IPS-11a (cell line): ENCODE results near the gene ENO4.

Source experiments
- H3K4me3 ChIP-seq: one replicate; pipeline ENCODE4 v1.5.1; 2013; ENCODE audit warnings: low read depth, low read length, control low read depth

Gene ENO4

GRCh38 chr10:116829711-116830110, 19.6 kb upstream of the ENO4 start:
- no peak overlapping the region for H3K4me3 ChIP-seq

DNA sequence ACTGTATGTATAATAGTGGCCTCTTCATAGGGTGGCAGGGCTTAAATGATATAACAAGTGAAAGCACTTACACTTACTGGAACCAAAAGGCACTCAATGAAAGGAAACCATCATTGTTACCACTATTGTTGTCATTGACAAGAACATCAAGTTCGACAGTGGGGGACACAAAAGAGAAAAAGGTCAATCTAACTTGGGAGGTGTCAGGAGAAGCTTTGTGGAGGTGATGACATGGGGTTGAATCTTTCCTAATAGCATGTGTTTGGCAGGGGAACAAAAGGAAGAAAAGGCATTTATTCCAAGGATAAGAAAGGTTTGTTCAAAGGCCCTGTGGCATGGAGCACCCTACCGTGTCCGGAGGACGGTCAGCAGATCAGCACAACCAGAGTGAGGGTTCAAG, 18.2 kb upstream of the ENO4 start:
- no peak overlapping the region for H3K4me3 ChIP-seq

DNA sequence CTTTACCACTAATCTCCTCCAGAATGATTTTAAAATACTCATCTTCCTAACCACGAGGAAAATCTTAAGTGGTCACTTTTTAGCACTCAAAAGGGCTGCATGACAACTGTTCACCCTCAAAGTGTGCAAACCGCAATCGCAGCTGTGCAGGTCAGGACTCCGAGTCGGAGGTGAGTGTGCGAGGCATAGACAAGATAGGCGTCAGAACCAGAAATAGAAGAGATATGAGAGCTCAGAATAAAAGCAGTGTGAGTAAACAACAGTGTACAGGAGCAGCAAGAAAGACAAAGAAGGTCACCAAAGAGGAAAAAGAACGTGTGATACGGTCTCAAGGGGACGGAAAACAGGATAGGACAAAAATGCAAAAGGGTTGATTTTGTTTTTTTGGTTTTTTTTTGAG, 17.5 kb upstream of the ENO4 start:
- H3K4me3 ChIP-seq: no peak overlapping the region

DNA sequence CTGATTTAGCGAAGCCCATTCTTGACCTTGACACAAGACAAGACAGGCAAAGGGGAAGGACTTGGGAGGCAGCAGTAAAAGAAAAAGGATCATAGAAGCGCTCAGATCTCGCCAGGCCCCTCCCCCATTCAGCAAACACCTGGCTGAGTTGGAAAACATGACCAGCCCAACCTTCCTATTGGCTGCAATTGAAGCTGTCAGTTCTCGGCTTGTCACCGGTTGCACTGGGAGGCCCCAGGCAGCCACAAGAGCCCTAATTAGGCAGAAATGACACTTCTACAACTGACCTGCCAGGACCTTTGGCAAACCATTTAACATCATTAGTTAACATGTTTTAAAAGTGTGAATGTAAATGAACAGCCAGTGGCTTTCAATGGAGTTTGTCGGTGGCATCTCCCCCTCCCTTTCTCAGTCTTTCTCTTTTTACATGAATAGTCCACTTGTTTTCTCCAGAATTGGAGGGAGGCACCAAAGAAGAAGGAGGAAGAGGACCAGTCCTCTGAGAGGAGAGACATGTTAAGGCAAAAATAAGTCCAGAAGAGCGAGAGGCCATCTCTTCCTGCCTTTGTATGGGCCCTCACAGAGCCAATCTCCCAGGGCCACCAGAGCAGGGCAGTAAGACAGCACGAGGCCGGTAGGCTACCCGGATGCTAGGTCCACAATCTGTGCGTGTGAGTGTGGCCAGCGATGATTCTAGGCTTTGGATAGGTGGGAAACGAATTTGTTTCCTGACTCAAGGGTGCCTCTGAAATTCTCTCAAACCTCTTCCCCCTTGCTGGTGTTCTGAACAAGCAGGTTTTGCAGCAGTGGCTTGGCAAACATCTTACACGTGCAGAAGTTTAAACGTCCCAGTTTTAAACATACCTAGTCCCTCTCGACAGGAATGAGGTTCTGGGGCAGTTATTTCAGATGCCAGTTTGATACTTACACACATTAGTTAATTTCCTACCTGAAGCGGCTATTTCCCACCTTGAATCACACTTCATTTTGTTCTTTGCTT, 15.0 kb upstream of the ENO4 start:
- H3K4me3 ChIP-seq: no peak overlapping the region

GRCh38 chr10:116835658-116836057, 13.6 kb upstream of the ENO4 start:
- no peak overlapping the region for H3K4me3 ChIP-seq

- H3K4me3 ChIP-seq: no peak overlapping the region
Observed at GRCh38 chr10:116836083-116836482, 13.2 kb upstream of the ENO4 start.

GRCh38 chr10:116836902-116837523, 12.3 kb upstream of the ENO4 start:
- H3K4me3 ChIP-seq: no peak overlapping the region

- no peak overlapping the region for H3K4me3 ChIP-seq
Observed at GRCh38 chr10:116838143-116838725, 11.1 kb upstream of the ENO4 start.

DNA sequence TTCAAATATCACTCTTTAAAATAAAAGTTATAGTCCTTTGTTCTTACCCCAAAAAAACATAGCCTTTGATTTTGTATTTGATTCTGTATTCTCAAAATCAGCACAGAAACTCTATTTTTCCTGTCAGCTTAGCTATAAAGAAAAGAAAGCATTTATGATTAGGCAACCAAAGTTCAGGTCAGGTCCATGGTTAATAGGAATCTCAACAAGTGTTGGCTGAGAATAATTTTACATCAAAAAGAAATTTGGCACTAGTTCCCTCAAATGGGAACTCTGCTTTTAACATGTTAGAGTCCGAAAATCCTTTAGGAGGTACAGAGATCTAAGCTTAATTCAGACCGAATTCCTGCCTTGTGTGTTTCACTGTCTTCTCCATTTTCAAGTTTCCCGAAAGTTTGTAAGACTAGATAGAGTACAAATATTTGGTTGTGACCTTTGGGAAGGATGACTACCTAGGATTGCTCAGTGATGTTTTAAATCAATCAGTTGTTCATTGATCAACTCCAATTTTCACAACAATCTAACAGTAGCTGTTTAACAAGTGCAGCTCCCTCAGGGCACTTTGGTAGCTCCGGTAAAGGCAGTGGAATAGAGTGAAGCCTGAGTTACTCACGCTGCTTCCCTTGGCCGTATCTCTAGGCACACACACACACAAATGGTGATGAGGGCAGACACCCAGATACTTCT, 8.8 kb upstream of the ENO4 start:
- H3K4me3 ChIP-seq: no peak overlapping the region

- no peak overlapping the region for H3K4me3 ChIP-seq
Observed at GRCh38 chr10:116845823-116846222, 3.5 kb upstream of the ENO4 start.

- peak overlapping the region; percentile 75 for H3K4me3 ChIP-seq
Observed at GRCh38 chr10:116848032-116848943, 1.0 kb upstream of the ENO4 start.

DNA sequence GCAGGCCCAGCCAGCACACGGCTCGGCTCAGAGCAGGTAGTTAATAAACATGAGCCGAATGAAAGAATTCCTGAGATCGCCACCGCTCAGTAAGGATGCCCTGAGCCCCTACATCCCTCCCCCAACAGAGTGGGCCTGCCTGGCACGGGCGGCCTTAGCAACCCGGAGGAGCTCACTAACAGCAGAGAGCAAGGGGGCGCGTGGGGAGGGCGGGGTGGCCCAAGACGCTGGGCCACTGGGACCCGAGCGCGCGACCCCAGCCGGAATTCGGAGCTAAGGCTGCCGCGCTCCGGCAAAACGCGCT, 403 bp upstream of the ENO4 start:
- H3K4me3 ChIP-seq: peak overlapping the region; percentile 75

DNA sequence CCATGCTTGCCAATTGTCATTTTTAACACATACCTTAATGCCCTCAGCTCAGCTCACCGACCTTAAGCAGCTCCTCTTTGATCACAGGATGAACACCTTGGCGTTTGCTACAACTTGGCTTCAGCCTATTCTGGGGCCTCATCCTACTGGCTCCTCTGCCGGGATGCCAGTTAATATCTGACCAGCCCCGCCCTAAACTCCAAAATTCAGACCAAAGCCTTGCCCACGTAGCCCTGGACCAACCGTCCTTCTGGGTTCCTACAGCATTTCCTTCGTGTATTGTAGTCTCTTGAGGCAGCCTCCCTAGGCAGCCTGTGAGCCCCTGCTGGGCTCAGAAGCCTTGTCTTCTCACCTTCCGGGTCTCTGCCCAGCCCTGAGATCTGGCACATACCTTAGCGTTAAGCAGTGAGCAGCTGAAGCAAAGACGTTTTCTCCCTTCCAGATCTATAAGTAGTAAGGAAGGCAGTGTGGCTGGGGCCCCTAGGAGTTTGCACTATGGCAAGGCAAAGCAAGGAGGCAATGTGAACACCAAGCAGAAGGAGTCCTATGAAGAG, 836 bp downstream of the ENO4 start:
- H3K4me3 ChIP-seq: peak overlapping the region; percentile 75

DNA sequence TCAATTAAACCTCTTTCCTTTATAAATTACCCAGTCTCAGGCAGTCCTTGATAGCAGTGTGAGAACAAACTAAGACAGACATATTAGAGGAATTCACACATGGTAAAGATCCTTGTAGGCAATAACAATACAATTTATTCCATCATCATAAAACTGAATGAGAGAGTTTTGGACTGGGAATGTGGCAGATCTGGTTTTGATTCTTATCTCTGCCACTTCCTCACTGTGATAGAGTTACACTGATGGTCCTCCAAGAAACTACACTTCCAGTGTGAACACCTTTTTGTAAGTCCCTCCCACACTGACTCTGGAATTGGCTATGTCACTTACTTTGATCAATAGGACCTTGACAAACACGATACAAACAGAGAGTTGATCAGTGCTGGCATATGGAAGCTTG, 2.9 kb downstream of the ENO4 start:
- H3K4me3 ChIP-seq: no peak overlapping the region

DNA sequence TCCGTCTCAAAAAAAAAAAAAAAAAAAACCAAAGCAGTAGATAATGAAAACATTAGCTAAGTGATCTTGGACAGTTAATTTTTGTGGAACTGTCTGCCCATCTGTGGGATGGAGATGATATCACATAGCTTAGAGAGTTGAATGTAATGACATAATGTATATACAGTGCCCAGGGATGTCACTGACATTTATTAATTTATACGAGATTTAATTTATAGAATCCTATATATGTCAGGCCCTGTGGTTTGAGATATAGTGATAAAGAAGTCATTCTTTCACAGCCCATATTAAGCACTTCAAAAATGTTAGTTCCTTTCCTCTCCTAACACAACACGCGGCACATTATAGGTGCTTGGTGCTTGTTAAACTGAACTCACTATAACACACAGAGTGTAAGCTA, 4.0 kb downstream of the ENO4 start:
- no peak overlapping the region for H3K4me3 ChIP-seq

DNA sequence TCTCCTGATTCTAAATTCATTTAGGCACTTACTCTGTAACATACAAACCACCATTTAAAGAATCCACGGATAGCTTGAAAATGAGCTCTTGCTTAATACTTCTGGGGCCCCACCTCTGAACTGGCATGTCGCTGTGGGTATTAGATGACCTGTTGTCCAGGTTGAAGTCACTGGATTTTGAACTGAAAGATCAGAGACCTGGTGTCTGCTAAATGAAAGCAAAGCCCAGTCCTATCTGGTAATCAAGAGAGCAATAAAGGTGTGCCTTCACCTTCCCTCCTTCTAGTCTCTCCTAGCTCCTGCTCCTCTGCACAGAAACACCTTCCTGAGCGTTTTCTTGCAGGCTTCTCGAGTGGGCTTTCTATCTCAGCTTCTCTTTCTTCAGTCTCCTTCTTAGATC, 4.4 kb downstream of the ENO4 start:
- H3K4me3 ChIP-seq: no peak overlapping the region

DNA sequence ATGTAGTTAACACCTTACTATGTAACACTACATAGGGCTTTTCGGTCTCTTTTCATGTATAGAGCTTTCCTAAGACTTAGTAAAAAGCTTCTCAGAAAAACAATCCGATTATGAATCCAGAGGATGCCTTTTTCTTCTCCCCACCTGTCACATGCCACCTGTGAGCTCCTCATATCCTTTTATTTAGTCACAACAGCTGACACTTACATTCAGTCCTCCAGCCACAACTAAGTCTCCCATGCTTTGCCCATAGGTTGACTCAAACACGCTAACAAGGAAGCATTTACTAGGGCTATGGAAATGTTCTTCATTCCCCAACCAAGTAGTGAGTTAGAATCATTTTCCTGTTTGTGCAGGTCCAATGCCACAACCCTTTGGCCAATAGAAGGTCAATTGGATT, 7.9 kb downstream of the ENO4 start:
- no peak overlapping the region for H3K4me3 ChIP-seq

DNA sequence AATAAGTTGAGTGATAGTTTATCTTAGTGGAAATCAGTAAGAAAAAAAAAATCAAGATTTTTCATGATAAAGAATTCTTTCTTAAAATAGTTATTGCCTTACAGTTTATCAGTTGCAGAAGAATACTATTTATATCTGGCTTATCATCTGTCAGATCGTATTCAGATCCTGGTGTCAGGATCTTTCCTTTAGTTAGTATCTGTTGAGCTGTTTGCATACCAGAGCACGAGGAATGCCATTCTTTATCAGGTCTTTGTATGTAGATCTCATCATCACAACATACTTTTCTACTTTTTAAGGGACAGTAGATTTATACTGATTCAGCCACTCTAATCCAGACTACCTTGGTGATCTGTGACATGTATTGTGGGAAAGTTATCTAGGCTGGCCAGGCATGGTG, 12.5 kb downstream of the ENO4 start:
- H3K4me3 ChIP-seq: no peak overlapping the region

DNA sequence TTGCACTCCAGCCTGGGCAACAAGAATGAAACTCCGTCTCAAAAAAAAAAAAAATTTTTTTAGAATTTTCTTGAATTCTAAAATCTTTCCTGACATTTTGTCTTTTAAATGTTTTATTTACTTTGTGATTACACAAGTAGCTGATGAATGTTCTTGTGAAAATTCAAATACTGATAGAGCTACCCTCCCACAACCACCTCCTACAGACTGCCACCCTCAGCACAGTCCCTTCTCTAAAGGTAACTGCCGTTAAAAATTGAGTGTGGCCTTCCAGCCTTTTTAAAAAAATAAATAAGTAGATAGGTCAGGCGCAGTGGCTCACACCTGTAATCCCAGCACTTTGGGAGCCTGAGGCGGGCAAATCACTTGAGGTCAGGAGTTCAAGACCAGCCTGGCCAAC, 15.1 kb downstream of the ENO4 start:
- H3K4me3 ChIP-seq: no peak overlapping the region

GRCh38 chr10:116866066-116866465, 16.8 kb downstream of the ENO4 start:
- H3K4me3 ChIP-seq: no peak overlapping the region
